Gastrocnemius medialis (tissue), 4 donors: Measurements from ENCODE around the gene CATSPERZ.

Source experiments
- POLR2A ChIP-seq, 2 donors: fragments of 450-650 bp; IDR thresholded peaks; one replicate each; pipeline ENCODE4 v1.6.1; 2017; ENCODE audit warnings: antibody characterized with exemption in 2 of 2, mild to moderate bottlenecking in 2 of 2, moderate library complexity in 2 of 2
- TF ChIP-seq, protein P1 (sequence below), 5 experiments: fragments of 450-650 bp in 3 of 5; fragments of 200-600 bp in 2 of 5; sonication (generic) in 2 of 5; IDR thresholded peaks in 4 of 5; conservative IDR thresholded peaks in 1 of 5; 1 replicate in 4 of 5; 2 replicates in 1 of 5; pipeline ENCODE4 v1.5.1; 2016 to 2019; ENCODE audit warnings: antibody characterized with exemption in 5 of 5, mild to moderate bottlenecking in 3 of 5, moderate library complexity in 3 of 5

GRCh38 chr11:64351136-64351631 lies 51.0 kb downstream of the CATSPERZ start:
- TF ChIP-seq, protein P1, sequence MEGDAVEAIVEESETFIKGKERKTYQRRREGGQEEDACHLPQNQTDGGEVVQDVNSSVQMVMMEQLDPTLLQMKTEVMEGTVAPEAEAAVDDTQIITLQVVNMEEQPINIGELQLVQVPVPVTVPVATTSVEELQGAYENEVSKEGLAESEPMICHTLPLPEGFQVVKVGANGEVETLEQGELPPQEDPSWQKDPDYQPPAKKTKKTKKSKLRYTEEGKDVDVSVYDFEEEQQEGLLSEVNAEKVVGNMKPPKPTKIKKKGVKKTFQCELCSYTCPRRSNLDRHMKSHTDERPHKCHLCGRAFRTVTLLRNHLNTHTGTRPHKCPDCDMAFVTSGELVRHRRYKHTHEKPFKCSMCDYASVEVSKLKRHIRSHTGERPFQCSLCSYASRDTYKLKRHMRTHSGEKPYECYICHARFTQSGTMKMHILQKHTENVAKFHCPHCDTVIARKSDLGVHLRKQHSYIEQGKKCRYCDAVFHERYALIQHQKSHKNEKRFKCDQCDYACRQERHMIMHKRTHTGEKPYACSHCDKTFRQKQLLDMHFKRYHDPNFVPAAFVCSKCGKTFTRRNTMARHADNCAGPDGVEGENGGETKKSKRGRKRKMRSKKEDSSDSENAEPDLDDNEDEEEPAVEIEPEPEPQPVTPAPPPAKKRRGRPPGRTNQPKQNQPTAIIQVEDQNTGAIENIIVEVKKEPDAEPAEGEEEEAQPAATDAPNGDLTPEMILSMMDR (IDR thresholded peaks at IDR 0.05 in 4 of 5, conservative IDR thresholded peaks at IDR 0.05 in 1 of 5) = no peak
- no peak for TF ChIP-seq POLR2A (IDR thresholded peaks at IDR 0.05)
